GM21447 (cell line): Measurements from ENCODE around the gene TPR.
A peak's percentile ranks its signal among the peaks of the same experiment; 100 is the strongest.

ENCODE experiments used
- ATAC-seq: cut with Tn5 transposase; IDR thresholded peaks from one replicate; pipeline ENCODE4 v1.9.1; 2021; ENCODE audit not compliant: unreplicated experiment

TPR gene

GRCh38 chr1:186330758-186331157 lies 44.3 kb downstream of the TPR start:
- ATAC-seq = no peak

GRCh38 chr1:186327331-186327730 lies 47.7 kb downstream of the TPR start:
- ATAC-seq = no peak

GRCh38 chr1:186326009-186326408 lies 49.0 kb downstream of the TPR start:
- no peak for ATAC-seq

GRCh38 chr1:186325239-186325638 lies 49.8 kb downstream of the TPR start:
- no peak for ATAC-seq

- no peak for ATAC-seq
These were observed 51.2 kb downstream of the TPR start for GRCh38 chr1:186323865-186324264.

- no peak for ATAC-seq
These were observed 59.5 kb downstream of the TPR start for GRCh38 chr1:186315570-186315969.

- no peak for ATAC-seq
These were observed 63.5 kb downstream of the TPR start for GRCh38 chr1:186311375-186312051.

- no peak for ATAC-seq
These were observed 64.7 kb downstream of the TPR start for GRCh38 chr1:186310307-186310706.

GRCh38 chr1:186308264-186309060 lies 66.6 kb downstream of the TPR start:
- no peak for ATAC-seq

- no peak for ATAC-seq
These were observed 67.6 kb downstream of the TPR start for GRCh38 chr1:186307445-186307844.

GRCh38 chr1:186306533-186306932 lies 68.5 kb downstream of the TPR start:
- no peak for ATAC-seq

- ATAC-seq = peak; percentile 74
These were observed 69.8 kb downstream of the TPR start for GRCh38 chr1:186304982-186305949.

GRCh38 chr1:186303911-186304310 lies 71.1 kb downstream of the TPR start:
- no peak for ATAC-seq

- ATAC-seq = no peak
These were observed 72.6 kb downstream of the TPR start for GRCh38 chr1:186302381-186302920.

- no peak for ATAC-seq
These were observed 73.6 kb downstream of the TPR start for GRCh38 chr1:186301448-186301847.

GRCh38 chr1:186300056-186300455 lies 75.0 kb downstream of the TPR start:
- no peak for ATAC-seq

GRCh38 chr1:186299570-186299969 lies 75.5 kb downstream of the TPR start:
- ATAC-seq = no peak

GRCh38 chr1:186298851-186299250 lies 76.2 kb downstream of the TPR start:
- ATAC-seq = no peak

- ATAC-seq = no peak
These were observed 77.5 kb downstream of the TPR start for GRCh38 chr1:186297439-186298045.

- no peak for ATAC-seq
These were observed 79.1 kb downstream of the TPR start, which contains the start of gene PRG4 for GRCh38 chr1:186295980-186296379. PRG4 (plus strand) TSS chr1:186296279.

- no peak for ATAC-seq
These were observed 82.2 kb downstream of the TPR start for GRCh38 chr1:186292875-186293274.
